Measurements from ENCODE around the gene SEMA6D.

SEMA6D gene

DNA sequence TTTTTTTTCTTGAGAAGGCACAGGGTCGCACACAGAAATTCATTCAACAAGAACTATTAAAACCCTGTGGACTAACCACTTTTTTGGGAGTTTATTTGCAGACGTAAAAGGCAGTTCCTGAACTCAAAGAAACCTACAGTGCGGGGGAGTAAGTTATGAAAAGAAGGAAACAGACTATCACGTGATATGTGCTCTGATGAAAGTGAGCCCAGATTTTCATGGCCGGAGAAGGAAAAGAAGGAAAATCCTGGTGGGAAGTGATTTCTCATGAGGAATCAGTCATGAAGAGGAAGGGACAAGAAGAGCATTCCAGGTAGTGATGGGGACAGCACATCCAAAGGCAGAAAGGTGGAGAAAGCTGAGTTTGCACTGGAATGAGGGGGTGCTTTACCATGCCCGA, 26.1 kb downstream of the SEMA6D start:
- FAIRE-seq: no peak

DNA sequence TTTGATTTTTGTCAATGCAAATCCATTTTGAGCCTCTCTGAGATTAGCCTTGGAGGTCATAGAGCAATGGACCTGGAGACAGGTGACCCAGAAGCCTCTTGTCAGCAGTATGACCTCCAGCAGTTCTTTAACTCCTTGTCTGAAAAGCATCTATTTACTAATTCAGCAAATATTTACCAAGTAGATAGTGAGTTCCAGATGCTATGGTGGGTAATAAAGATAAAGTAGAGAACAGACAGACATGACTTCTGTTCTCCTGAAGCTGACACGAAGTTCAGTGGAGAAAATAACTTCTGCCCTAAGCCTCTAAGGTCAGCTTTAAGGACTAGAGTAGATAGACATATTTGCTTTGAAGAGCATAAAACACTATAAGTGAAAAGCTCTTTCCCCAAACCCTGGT, 26.6 kb downstream of the SEMA6D start:
- no peak for FAIRE-seq

DNA sequence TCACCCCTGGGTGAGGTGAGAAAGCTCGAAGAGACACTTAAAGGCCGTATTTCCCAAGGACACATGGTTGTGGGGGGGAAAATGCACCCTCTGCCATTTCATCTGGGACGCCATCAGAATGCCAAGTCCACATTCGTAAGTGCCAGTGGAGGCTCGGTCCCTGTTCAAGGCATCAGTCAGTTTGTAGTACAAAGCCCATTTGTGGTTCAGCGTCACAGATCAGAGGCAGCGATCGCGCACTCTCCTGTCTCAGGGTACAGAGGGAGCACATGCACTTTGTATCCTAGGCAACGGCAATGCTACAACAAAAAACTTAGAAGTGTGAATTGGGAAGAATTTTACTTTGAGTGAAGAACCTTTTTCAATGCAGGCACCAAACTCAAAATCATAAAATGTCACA, 27.2 kb downstream of the SEMA6D start:
- no peak for FAIRE-seq

DNA sequence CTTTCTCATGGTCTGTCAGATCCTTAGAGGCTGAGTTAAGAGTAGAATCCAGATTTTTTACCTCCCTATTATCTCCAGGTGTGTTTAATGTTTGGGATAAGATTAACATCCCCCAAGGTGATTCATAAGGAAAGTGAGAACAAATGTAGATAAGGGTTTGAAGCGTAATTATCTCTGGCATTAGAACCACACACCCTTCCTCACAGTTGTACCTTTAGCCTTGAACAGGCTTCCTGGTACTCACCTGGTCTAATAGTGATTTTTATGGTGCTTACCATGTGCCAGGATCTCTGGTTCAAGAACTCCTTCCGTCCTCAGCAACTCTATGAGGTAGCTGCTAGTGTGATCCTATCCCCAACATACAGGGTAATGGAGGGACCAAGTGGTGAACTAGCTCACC, 27.7 kb downstream of the SEMA6D start:
- no peak for FAIRE-seq

DNA sequence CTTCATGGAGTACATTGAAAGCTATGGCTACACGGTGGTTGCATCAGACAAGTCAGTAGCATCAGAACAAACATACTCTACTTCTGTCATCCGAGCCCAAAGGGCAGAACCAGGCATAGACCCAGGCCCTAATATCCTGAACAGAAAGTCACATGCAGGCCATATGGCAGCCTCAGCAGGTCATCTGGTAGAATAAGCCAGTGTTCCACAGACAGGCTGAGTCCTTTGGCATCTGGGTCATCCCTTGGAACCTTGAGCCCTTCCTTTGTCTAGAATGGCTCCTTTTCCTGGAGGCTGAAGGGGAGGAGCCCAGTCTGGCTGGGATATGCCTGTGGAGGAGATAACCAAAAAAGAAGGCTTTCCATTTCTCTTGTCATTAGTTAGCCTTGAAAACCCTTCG, 29.2 kb downstream of the SEMA6D start:
- FAIRE-seq: no peak

DNA sequence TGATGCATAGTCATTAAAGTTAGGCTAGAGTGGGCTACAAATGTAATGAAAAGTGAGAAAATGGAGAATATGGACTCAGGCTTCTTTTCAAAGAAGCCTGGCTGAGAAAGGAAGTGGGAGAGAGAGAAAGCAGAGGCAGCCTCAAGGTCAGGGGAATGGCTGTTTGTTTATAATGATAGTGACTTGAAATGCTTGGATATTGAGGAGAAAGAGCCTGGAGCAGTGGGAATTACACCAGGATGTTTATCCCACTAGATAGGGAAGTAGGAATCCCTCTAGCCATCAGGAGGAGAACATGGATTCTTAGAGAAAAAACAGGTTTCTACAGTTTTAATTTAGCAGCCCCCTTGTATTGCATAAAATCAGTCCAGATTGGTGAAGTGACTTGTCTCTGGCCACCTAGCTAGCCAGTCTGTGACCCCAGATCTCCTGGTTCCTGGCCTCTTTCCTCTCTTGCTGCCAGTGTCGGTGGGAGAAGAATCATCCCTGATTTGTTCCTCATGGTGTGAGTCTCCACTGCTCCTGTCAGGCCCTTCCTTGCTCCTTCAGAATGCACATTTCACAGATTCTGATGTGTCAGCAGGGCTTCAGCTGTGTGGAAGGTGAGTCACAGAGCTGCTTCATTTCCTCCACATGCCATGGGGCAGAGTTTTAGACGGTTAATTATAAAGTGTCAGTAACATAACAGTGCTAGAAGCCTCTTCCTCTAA, 32.9 kb downstream of the SEMA6D start:
- FAIRE-seq: no peak

DNA sequence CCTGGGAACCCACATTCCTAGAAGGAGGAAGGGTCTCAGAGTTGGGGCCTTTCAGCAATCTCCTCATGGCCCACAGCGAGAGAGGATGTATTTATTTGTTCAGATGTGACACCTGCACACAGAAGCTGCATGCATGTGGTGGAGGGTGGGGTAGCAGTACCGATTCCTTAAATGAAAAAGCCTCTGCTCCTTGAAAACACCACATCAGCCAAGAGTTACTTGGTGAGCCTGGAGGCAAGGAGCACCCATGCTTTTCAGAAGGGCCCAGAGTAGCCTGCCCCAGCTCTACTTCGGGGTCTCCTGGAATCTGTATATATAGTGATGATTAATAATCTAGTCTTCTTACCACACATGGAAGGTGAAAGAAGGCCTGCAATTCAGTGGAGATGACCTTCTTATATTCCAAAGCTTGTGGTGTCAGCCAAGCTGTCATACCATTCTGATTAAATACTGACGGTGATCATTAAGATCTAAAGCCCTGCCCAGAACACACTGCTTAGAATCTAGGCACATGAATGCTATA, 33.5 kb downstream of the SEMA6D start:
- no peak for FAIRE-seq

DNA sequence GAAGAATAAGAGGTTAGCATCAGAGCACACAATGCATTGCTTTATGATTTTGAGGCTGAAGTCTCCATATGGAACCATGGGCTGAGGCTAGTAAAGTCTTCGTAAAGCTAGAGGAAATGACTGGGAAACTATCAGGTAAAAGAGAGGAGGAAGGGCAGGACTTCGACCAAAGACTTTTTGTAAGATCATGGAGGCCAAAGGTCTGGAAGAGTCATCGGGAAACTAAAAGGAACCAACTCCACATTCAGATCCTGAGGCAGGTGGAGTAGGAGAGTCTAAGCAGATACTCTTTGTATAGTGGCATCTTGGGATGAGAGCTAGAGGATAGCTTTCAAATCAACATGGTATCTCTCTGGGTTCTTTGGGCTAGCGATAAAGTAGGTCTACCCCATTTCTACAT, 36.3 kb downstream of the SEMA6D start:
- no peak for FAIRE-seq

DNA sequence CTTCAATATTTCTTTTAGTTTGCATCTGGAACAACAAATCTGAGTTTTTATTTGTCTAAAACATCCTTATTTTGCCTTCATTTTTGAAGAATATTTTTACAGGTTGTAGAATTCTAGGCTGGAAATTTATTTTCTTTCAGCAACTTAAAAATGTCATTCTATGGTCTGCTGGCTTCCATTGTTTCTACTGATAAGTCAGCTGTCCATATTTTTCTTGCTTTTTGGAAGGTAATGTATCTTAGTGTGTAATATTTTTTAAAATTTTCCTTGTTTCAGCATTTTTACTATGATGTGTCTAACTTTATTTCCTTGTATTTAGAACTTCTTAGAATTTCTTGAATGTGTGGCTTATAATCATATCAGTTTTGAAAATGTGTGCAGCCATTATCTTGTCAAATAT, 37.0 kb downstream of the SEMA6D start:
- no peak for FAIRE-seq

DNA sequence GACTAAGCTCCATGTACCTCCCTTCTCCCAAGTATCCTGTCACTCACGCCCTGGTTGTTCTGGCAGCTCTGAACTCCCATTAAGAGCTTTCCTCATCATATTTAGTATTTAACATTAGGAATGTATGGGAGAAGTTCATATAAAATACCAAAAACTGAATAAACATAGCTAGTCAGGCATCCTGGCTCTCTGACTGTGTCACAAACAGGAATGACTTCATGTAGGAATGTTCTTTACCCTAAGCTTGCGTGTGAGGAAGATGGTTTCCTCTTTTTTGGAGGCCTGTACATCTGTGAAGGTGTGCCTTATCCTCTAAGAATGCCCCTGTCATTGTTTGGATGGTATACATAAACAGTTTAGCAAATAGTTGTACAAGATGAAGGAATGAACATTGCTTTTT, 38.6 kb downstream of the SEMA6D start:
- FAIRE-seq: no peak

DNA sequence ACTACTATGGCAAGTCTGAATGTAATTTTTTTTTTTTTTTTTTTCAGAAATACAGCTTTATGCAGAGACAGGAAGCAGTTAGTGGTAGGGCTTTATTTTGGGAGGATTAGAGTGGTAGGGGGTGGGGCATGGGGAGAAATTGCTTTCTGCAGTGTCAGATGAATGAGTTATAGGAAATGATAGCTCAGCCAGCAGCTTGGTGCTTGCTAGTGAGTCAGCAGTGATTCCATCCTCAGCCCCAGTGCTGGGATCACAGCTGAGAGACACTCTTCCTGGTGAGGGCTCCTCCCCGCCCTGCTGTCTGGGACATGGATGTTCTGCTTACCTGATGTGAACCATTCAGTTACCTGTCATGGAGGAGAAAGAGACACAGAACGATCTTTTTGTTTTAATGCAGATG, 39.6 kb downstream of the SEMA6D start:
- FAIRE-seq: no peak

DNA sequence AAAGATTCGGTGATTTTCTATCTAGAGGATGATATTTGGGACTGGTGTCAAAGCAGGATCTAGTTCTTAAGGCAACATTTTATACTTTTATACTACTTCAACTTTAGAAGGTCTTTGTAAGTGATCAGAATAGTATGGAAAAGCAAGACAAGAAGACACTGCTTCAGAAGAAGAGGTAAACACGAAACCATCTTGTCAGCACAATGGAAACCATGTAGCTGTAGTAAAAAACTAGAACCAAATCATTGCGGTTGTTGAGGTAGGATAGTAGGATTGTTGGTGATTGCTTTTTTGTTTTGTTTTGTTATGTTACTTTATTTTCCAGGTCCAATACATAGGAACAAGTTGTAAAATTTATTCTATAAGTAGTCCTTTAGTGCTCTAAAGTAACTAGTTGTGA, 40.0 kb downstream of the SEMA6D start:
- no peak for FAIRE-seq

DNA sequence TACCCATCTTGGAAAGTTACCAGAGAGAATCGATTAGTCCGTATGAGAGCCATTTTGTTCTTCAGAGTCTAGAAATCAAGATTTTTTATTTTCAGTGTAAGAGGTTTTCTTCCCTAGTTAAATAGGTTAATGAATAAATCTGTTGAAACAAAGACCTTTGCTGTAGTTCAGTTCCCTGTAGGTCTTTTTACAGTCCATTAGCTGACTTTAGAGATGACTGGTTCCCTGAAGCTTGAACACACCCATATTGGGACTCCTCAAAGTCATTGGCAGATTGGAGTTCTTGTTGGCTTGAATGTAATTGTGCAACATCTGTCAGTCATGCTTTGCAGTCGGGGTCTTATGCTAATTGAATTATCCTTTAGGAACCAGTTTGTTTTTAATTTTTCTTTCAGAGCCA, 45.3 kb downstream of the SEMA6D start:
- no peak for FAIRE-seq

DNA sequence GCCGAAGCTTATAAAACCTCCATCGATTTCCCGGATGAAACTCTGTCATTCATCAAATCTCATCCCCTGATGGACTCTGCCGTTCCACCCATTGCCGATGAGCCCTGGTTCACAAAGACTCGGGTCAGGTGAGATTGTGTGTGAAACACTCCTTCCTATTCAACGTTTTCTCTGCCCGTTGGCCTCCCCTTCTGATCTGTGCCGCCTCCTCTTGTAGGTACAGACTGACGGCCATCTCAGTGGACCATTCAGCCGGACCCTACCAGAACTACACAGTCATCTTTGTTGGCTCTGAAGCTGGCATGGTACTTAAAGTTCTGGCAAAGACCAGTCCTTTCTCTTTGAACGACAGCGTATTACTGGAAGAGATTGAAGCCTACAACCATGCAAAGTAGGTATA, 47.4 kb downstream of the SEMA6D start:
- FAIRE-seq: no peak

DNA sequence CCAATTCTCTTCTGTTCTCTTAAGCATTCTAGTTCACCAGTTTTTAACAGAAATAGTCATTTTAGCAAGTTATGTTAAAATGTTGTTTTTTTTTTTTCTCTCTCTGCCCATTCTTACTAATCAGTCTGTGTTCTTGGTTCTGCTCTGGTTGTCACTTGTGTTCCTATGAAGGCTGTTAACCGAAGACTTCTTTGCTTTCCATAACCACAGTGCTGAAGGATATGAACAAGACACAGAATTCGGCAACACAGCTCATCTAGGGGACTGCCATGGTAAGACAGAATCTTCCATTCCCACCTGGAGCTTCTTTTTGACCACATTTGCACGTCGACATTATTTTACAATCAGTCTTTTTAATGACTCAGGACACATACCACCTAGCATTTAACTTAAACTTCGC, 49.1 kb downstream of the SEMA6D start:
- FAIRE-seq: no peak

DNA sequence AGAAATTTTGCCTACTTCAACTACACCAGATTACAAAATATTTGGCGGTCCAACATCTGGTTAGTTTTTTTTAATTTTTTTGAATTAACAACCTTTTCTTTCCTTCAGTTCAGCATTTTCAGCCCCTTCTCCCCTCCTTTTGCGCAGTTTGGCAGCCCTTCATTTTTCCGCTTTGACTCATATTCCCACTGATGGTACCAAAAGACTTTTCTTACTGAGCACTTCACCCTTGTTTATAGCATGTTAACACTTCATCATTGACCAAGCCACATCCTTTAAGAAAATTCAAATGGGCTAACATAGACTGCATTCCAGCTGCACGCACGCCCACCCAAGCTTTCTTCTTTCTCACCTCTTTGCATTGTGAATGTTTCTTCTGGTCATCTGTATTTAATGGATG, 49.7 kb downstream of the SEMA6D start:
- FAIRE-seq: no peak

DNA sequence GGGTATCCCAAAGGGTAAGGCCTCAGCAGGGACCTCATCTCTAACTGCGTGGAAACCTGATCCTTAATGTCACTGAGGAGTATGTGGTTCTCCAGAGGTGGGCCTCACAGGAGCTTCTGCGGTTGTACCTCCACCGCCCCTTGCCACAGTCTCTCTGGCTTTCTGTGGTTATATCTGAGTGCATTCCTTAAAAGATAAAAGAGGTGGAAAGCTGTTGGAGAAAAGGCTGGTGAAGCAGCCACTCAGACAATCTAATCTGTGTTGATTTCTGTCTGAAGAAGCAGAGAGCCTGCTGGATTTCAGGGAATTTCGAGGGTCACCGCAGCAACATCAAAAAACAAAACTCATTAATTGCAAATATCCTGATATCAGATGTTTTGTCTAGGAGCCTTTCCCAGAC, 51.4 kb downstream of the SEMA6D start:
- FAIRE-seq: no peak

DNA sequence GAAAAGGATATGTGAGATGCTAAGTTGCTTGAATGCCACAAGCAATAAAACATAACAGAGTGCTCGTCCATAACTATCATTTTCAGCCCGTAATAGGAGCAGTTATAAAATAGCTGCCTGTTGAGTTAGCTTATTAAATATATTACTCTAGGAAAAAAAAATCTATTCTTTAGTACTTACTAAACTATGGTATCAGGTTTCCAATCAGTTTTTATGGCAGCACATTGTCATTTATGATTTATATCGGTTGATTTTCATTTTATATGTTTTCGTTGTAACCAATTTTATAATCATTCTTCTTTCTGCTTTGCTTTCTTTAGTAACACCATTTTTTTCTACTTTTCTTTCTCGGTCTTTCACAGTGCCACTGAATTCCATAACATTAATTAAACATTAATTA, 51.9 kb downstream of the SEMA6D start:
- FAIRE-seq: no peak

DNA sequence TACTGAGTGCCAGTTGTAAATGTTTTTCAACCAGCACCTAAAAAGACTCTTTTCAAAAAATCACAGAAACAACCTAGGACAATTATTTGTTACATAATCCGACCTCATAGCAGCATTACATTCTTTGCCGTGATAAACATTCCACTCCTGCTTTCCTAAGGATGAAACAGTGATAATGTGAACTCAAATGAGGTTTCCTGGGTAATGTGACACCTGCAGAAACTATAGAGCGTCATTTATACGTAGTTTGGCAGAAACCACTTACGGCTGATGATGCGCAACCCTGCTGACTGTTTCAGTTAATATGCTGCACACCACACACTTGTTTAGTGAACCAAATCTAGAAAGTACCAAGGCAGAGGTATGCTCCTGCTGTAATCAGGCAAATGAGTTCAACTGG, 55.8 kb downstream of the SEMA6D start:
- FAIRE-seq: no peak

DNA sequence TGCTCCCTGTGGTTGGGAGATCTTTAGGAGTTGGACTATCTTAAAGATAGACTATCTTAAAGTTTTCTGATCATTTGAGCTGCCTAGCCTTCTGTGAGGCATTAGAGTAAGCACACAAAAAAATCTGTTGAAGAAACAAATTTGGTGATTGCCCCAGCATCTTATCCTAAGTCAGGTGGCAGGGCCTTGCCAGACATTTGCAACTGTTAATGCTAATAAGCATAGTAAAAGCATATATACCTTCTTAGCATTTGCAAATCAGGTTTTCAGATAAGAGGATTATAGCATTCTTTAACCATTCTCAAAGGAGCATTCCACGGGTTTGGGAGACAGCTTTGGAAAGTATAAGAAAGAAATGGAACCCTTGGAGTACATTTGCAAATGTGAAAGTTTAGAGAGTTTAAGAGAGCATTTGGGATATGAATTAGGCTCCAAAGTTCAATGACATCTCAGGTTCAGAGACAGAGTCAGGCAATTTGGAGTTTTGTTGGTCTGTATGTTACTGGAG, 61.0 kb downstream of the SEMA6D start:
- no peak for FAIRE-seq

DNA sequence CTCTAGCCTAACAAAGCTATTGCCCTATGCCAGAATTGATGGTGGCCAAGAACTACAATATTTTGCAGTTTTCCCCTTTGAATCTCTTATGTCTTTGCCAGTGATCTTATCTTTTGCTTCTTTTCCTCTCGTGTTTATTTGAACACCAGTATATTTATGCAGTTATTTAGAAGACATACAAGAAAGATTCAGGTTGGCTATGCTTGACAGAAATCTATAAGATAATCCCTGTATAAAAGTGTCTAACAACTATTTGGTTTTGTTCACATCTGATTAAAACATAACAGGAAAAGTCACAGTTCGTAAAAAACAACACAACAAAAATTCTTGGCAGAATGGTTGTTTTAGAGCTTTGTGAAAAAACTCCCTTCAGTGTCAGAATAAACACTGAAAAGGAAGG, 63.7 kb downstream of the SEMA6D start:
- FAIRE-seq: no peak

DNA sequence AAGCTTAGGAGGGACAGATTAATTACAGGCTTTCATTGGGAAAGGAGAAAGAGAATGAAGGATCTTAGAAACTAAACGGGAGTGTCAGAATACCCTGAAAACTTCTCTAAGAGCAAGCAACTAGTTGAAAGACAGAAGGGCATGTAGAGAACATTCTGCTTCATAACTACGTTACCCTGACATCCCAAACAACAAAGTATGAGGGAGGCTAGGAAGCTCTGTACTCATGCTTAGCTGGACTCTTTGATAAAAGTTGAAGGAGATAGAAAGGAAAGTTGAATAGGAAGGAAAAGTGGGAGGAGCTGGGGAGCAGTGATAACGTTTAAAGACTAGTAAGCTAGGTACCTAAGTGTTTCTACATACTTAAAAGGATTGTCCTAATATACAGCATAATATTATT, 64.2 kb downstream of the SEMA6D start:
- FAIRE-seq: no peak

DNA sequence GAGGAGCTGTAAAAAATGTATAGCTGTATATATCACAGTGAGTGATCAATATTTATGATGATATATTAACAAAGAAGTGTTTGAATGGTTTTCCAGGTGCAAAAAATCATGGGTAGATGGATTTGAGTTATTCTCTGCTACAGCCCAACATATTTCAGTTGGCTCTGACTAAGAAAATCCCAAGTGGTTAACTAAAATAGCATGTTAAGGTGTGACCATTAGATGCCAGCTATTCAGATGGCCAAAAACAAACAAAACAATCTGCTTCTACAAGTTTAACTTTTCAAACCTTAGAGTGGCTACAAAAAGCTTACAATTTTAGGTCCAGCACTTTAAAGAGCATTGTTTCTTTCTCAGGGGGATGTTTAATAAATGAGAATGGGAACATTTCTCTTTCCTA, 67.5 kb downstream of the SEMA6D start:
- FAIRE-seq: no peak

DNA sequence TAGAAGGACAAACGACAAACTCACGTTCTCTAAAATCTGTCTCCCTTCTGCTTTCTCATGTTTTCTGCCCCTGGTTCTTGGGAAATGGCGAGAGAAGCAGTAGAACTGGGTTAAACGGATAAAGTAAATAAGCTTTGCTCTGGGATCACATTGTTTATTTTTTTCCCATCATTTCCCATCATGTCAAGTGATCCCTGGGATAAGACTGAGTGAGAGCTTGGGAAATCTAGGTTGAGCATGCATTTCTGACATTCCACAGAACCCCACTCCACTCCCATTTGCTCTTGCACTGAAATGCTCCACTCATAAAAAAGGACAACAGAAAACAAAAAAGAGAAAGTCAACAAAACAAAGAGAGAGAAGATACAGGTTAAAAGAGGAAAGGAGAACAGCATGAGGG, 69.1 kb downstream of the SEMA6D start:
- FAIRE-seq: no peak

DNA sequence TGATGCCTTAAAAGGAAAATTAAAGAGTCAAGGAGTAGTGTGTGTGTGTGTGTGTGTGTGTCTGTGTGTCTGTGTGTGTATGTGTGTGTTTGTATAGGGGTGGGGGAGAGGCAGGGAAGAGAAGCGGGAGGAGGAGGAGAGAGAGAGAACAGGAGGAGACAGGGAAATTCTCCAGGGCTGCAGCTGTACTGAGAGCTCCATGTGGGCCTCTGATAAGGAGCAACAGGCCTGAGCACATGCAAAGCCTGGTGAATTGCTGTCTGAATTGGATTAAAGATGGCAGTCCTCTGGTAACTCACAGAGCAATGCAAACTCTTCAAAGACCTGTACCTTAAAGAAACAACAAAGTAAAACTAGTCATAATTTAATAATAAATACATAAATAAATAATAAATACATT, 70.6 kb downstream of the SEMA6D start:
- FAIRE-seq: no peak
